ENCODE measurements around the gene XRCC3. TPM values are rescaled to one million over a fixed set of nuclear protein-coding genes. Genes with fewer than 3 reads are reported as not detected.

Gene XRCC3
- total RNA-seq, 2 donors from 2014 or later: 39.2 to 42.6 TPM

DNA sequence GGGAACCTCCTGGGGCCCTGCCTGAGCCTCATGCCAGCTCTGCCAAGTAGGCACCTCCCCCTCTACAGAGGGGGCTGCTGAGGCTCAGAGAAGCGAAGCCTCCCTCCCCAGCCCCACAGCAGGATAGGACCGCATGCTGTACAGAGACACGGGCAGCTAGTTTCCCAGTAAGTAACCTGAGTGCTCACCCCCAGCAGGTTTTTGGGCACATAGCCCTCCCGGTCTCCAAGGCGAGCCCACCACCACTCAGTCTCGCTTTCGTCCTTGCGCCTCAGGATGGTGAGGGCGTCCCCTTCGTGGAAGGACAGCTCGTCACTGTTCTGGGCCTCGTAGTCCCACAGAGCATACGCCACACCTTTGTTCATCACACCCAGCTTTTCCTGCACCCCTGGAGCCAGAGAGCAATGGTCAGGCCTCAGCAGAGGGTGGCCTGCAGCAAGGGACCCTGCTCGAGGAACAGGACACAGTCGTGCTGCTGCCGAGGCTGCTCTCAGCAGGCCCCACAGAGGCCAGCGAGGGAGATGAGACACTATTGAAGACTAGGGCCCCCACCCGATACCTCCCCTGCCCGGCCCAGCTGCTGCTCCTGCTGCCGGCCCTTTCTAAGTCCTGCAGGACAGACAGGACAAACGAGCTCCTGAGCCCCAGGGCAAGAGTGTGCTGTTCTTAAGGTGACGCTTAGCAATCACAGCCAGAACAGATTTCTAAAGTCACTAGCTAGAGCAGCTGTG, 20.7 kb upstream of the XRCC3 start:
- H3K9me3 ChIP-seq (ENCODE audit: control insufficient read depth, low read length): no peaks in the 10 kb centered on the region
- TF ChIP-seq, protein P1, sequence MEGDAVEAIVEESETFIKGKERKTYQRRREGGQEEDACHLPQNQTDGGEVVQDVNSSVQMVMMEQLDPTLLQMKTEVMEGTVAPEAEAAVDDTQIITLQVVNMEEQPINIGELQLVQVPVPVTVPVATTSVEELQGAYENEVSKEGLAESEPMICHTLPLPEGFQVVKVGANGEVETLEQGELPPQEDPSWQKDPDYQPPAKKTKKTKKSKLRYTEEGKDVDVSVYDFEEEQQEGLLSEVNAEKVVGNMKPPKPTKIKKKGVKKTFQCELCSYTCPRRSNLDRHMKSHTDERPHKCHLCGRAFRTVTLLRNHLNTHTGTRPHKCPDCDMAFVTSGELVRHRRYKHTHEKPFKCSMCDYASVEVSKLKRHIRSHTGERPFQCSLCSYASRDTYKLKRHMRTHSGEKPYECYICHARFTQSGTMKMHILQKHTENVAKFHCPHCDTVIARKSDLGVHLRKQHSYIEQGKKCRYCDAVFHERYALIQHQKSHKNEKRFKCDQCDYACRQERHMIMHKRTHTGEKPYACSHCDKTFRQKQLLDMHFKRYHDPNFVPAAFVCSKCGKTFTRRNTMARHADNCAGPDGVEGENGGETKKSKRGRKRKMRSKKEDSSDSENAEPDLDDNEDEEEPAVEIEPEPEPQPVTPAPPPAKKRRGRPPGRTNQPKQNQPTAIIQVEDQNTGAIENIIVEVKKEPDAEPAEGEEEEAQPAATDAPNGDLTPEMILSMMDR (conservative IDR thresholded peaks at IDR 0.05): no peak
- H3K9ac ChIP-seq (ENCODE audit: extremely low read depth, low read length, poor library complexity, severe bottlenecking): no peak overlapping the region
- H3K4me1 Mint-ChIP-seq: no peaks in the 10 kb centered on the region
- no peaks in the 10 kb centered on the region for H3K27me3 ChIP-seq (ENCODE audit: control insufficient read depth, insufficient read depth, low read length, poor library complexity, severe bottlenecking)
- H3K27ac Mint-ChIP-seq: peak overlapping the region; percentile 64
- H3K36me3 Mint-ChIP-seq (ENCODE audit: low read depth): peaks cover 43% of the 10 kb centered on the region
- 92 to 93% methylated on average over 14 to 22 of the region's 22 CpGs for WGBS, 2 experiments (ENCODE audit: insufficient coverage in 1 of 2, insufficient read length in 1 of 2)
- no peaks in the 10 kb centered on the region for H3K27me3 Mint-ChIP-seq (ENCODE audit: insufficient read depth)
- peaks cover 34% of the 10 kb centered on the region for H3K36me3 ChIP-seq (ENCODE audit: control insufficient read depth, insufficient read depth, low read length)
- H3K4me3 Mint-ChIP-seq: no peak overlapping the region
- no peak overlapping the region for H3K4me3 ChIP-seq (ENCODE audit: low read length)
- H3K4me1 ChIP-seq (ENCODE audit: control insufficient read depth, insufficient read depth, low read length): no peaks in the 10 kb centered on the region
- no peaks in the 10 kb centered on the region for H3K9me3 Mint-ChIP-seq
- DNase-seq: no peak
- H3K27ac ChIP-seq (ENCODE audit: low read depth, low read length): peak overlapping the region; percentile 83

DNA sequence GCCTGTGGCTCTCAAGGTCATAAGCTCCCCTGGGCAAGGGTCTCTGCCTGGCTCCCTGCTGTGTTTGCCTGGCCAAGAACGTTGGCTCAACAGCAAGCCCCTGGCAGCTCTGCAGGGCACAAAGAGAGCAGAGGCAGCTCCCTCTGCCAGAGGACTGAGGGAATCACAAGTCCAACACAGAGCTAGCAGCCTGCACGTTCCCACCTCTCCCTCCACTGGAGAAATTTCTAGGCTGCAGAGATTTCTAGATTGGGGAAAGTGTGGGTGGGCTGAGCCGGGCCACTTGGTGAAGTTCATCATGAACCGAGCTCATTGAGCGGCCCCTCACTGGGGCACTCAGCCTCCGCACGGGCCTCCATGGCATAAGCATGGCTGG, 20.2 kb upstream of the XRCC3 start:
- Histone ChIP-seq H3K4me3 (ENCODE audit: low read length) (no peak overlapping the region), H3K36me3 (ENCODE audit: control insufficient read depth, insufficient read depth, low read length) (peaks cover 33% of the 10 kb centered on the region), H3K27ac (ENCODE audit: low read depth, low read length) (peak overlapping the region; percentile 83), H3K9me3 (ENCODE audit: control insufficient read depth, low read length) (no peaks in the 10 kb centered on the region), H3K4me1 (ENCODE audit: control insufficient read depth, insufficient read depth, low read length) (no peaks in the 10 kb centered on the region), H3K27me3 (ENCODE audit: control insufficient read depth, insufficient read depth, low read length, poor library complexity, severe bottlenecking) (no peaks in the 10 kb centered on the region), H3K9ac (ENCODE audit: extremely low read depth, low read length, poor library complexity, severe bottlenecking) (no peak overlapping the region)
- H3K4me1 Mint-ChIP-seq: no peaks in the 10 kb centered on the region
- no peak overlapping the region for H3K4me3 Mint-ChIP-seq
- no peaks in the 10 kb centered on the region for H3K27me3 Mint-ChIP-seq (ENCODE audit: insufficient read depth)
- DNase-seq: no peak
- H3K9me3 Mint-ChIP-seq: no peaks in the 10 kb centered on the region
- TF ChIP-seq, protein P1 (conservative IDR thresholded peaks at IDR 0.05): no peak
- no peak overlapping the region for H3K27ac Mint-ChIP-seq
- peaks cover 42% of the 10 kb centered on the region for H3K36me3 Mint-ChIP-seq (ENCODE audit: low read depth)
- 88 to 89% methylated on average over 3 to 7 of the region's 7 CpGs for WGBS, 2 experiments (ENCODE audit: insufficient coverage in 1 of 2, insufficient read length in 1 of 2)

DNA sequence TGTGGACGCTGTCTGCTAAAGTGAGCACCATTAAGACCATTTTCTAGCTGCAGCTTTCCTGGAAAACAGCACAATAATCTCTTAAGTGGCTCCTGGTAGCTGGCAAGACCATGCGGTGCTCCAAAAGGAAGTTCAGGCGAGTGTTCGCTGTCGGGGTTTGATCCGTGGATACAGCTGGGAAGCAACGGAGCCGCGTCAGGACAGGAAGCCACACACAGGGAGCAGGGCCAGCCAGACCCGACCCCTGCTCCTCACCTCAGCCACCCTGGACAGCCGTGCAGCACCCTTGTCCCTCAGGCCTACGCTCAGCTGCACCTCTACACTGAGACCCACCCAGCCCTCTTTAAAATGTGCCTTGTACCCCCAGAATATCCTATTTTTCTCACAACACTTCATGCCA, 19.8 kb upstream of the XRCC3 start:
- no peaks in the 10 kb centered on the region for H3K4me1 Mint-ChIP-seq
- TF ChIP-seq, protein P1 (conservative IDR thresholded peaks at IDR 0.05): no peak
- H3K4me1 ChIP-seq (ENCODE audit: control insufficient read depth, insufficient read depth, low read length): no peaks in the 10 kb centered on the region
- DNase-seq: no peak
- H3K27ac ChIP-seq (ENCODE audit: low read depth, low read length): peak overlapping the region; percentile 57
- whole genome bisulfite sequencing, 2 experiments (ENCODE audit: insufficient coverage in 1 of 2, insufficient read length in 1 of 2): 95 to 96% methylated on average over 9 to 12 of the region's 12 CpGs
- no peak overlapping the region for H3K4me3 Mint-ChIP-seq
- no peaks in the 10 kb centered on the region for H3K9me3 ChIP-seq (ENCODE audit: control insufficient read depth, low read length)
- H3K36me3 Mint-ChIP-seq (ENCODE audit: low read depth): peaks cover 38% of the 10 kb centered on the region
- H3K9ac ChIP-seq (ENCODE audit: extremely low read depth, low read length, poor library complexity, severe bottlenecking): no peak overlapping the region
- peaks cover 37% of the 10 kb centered on the region for H3K36me3 ChIP-seq (ENCODE audit: control insufficient read depth, insufficient read depth, low read length)
- no peak overlapping the region for H3K4me3 ChIP-seq (ENCODE audit: low read length)
- no peaks in the 10 kb centered on the region for H3K27me3 ChIP-seq (ENCODE audit: control insufficient read depth, insufficient read depth, low read length, poor library complexity, severe bottlenecking)
- no peak overlapping the region for H3K27ac Mint-ChIP-seq
- H3K9me3 Mint-ChIP-seq: no peaks in the 10 kb centered on the region
- H3K27me3 Mint-ChIP-seq (ENCODE audit: insufficient read depth): no peaks in the 10 kb centered on the region
